ENCODE results near the gene RND2.

Gene RND2

GRCh38 chr17:43006639-43007551 lies 18.1 kb upstream of the RND2 start, which contains the start of gene IFI35:
TSS of gene IFI35 (plus strand) at chr17:43006784. CDS start at chr17:43006948, 164 bp downstream.
- DNase-seq, result peak in 1 of 2 experiments; percentile 68

- DNase-seq, result no peak
Observed at GRCh38 chr17:43010667-43011308, 14.2 kb upstream of the RND2 start.

GRCh38 chr17:43011728-43012472 lies 13.1 kb upstream of the RND2 start:
- DNase-seq, result no peak

GRCh38 chr17:43013296-43013695 lies 11.7 kb upstream of the RND2 start:
- DNase-seq, result no peak

DNA sequence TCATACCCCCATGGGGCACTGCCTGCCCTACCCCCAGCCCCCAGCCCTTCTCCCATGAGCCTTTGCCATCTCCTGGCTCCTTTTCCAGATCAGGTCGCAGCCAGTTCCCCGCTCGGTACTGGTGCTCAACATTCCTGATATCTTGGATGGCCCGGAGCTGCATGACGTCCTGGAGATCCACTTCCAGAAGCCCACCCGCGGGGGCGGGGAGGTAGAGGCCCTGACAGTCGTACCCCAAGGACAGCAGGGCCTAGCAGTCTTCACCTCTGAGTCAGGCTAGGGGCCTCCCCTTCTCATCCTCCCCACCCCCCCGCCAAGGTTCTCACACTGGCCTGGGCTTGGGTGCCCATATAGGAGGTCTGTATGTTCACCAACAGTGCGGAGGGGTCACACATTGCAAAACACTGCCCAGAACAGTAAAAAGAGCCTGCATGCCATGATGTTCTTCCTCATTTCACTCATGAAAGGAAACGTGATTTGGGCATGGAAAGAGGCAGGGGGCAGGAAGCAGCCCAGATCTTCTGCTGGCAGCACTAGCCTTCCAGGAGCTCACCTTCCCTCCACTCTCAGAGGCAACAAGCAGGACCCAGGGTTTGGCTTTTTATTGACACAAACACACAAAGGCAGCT lies 10.9 kb upstream of the RND2 start:
- DNase-seq, result no peak

DNA sequence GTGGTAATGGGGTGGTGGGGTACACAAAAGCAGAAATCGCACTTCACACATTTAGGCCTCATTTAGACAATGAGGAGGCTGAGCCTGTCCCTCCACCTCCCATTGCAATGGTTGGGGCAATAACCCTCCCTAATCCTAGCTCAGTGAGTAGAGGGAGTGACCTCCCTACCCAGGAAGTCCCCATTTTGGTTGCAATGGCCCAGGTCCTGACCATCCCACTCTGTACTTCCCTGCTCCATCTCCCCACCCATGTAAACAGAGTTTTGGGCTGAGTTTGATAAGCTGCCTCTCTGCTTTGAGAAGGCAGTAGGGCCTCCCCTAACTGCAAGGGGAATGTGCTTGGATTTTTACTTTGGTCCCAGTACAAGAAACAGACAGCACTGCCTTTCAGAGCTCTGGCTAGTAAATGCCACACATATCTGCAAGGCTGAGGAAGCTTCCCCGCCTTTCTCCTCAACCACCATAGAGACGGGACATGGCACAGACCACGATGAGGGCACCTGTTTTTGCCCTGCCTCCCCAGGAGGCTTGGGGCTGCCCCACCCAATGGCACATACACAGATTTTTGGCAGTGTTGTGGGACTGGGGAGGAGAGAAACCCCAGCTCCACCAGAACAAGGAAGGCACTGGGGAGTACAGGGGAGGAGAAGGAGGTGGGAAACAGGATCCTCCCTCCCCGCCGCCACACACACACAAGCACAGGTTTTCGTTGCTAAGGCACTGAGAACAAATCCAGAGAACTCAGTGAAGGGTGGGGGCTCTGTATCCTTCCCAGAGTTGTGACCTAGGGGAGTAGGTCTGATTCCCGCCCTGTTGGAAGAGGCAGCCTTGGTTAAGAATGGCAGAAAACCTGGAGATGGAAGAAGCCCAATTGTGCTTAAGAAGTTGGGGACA lies 10.1 kb upstream of the RND2 start:
- no peak for DNase-seq

DNA sequence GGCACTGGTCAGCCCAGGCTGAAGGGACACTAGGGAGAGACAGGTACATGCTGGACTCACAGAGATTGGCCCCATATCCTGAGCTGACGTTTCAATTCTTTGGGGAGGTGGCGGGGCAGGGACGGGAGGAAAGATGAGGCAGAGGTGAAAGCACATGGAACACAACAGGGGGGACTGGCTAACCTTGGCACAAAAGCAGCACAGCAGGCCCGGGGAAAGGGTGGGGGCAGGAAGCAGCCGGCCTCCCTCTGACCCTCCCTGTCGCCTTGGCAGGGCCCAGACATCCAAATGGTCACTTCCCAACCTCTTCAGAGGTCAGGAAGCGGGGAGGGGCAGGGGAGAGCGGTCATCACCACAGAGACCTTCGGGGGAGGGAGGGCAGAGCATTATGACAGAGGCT lies 9.5 kb upstream of the RND2 start:
- no peak for DNase-seq

GRCh38 chr17:43016216-43016615 lies 8.8 kb upstream of the RND2 start:
- no peak for DNase-seq

DNA sequence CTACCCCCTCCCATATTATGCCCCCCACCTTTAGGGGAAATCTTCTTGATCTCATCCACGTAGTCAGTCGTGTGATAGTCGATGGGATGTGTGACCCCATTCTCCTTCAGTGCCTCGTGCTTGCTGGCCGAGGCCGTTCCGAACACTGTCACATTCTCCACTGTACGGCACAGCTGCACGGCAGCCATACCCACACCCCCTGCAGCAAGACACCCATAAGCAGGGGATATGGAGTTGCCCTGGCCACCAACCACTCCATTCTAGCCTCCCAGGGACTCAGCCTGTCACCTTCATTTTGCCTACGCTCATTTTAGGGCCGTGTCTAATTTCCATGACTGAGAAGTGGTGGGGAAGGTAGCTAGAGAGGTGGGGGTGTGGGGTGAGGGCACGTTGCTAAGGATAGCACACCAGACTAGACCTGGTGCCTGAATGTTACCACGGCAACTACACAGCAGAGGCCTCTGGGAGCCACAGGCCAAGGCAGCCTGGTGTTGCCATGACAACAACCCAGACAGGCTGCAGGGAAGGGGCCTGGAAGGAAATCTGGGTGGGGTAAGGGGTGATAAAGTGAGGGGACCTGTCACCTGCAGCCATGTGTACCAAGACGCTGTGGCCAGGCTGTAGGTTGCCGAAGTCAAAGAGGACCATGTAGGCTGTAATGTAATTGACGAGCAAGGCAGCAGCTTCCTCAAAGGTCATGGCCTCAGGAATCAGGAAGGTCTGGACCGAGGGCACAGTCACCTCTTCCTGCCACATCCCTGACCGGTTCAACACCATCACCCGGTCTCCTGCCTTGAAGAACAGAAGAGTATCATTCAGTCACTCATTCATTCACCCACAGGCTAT lies 6.8 kb upstream of the RND2 start:
- DNase-seq, result peak; percentile 33 to 50

GRCh38 chr17:43018932-43019331 lies 6.1 kb upstream of the RND2 start:
- no peak for DNase-seq

- no peak for DNase-seq
Observed at GRCh38 chr17:43019418-43019817, 5.6 kb upstream of the RND2 start.

GRCh38 chr17:43020030-43020621 lies 4.9 kb upstream of the RND2 start:
- no peak for DNase-seq

GRCh38 chr17:43020789-43021740 lies 4.0 kb upstream of the RND2 start:
- peak in 1 of 2 experiments; percentile 65 for DNase-seq

DNA sequence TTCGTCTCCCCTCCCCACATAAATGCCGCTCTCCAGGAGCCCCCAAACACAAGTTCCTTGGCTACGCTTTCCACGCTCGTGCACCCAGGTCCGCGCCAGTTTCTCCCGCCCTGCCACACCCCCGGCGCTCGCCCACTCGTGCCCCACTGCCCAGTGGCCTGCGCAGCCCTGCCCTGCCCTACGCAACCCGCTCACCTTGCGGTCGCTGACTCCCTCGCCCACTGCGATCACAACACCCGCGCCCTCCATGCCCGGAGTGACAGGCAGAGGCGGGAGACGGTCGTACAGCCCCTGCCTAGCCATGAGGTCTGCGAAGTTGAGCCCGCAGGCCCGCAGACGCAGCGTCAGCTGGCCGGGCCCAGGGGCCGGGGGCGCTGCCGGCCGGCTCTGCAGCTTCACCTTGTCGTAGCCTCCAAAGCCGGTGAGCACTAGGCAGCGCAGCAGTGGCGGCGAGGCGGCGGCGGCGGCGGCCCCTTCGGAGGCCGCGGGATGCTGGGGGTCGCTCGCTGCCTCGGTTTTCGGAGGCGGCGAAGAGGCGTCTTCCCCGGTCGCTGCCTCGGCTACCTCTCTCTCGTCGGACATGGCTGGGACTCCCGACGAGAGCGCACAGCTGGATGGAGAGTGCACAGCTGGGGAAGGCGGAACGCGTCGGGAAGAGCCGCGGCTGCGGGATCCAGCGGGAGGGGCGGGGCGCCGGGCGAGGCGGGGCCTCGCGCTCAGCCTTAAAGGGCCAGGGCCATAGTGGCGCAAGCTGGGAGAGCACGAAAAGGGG lies 3.1 kb upstream of the RND2 start, which contains the start of gene VAT1:
Gene VAT1, minus strand, starts transcription at position 645 of the 772 bp plus-strand sequence. Its CDS starts 63 bp downstream, at position 582.
- peak; percentile 63 to 89 for DNase-seq

- no peak for DNase-seq
Observed at GRCh38 chr17:43025290-43025657, 243 bp downstream of the RND2 start.

- no peak for DNase-seq
Observed at GRCh38 chr17:43025766-43026537, 921 bp downstream of the RND2 start.

GRCh38 chr17:43026595-43026994 lies 1.6 kb downstream of the RND2 start:
- no peak for DNase-seq
